SK-N-SH treated with all-trans-retinoic acid at 6 μM for 48 hours (cell line): Measurements from ENCODE around the gene ADCY9.
"Not testable (repeated sequence)": the region's sequence is repeated elsewhere in the genome, so short reads cannot be mapped to it uniquely, and the experiment has no call there.

Experiments used
- ARNTL ChIP-seq: fragments of 450-650 bp; formaldehyde crosslinking; IDR thresholded peaks from 2 replicates; pipeline ENCODE4 v1.5.0; 2020; ENCODE audit warnings: low read depth, mild to moderate bottlenecking, moderate library complexity, borderline replicate concordance
- ESRRG ChIP-seq: fragments of 250-450 bp; sonication (Bioruptor Pico); IDR thresholded peaks from 2 replicates; pipeline ENCODE4 v1.6.1; 2021; ENCODE audit warnings: mild to moderate bottlenecking
- GLIS3 ChIP-seq: fragments of 250-450 bp; sonication (Bioruptor Pico); IDR thresholded peaks from 2 replicates; pipeline ENCODE4 v1.5.0; 2020; ENCODE audit warnings: mild to moderate bottlenecking, moderate library complexity
- ISL1 ChIP-seq: fragments of 250-450 bp; sonication (Bioruptor Pico); IDR thresholded peaks from 2 replicates; pipeline ENCODE4 v2.1.2; 2022; ENCODE audit warnings: mild to moderate bottlenecking, moderate library complexity
- RARB ChIP-seq: fragments of 250-450 bp; sonication (Bioruptor Pico); IDR thresholded peaks from 2 replicates; pipeline ENCODE4 v1.8.0; 2021; ENCODE audit warnings: mild to moderate bottlenecking, moderate library complexity
- TOX ChIP-seq: fragments of 250-450 bp; sonication (Bioruptor Pico); IDR thresholded peaks from 2 replicates; pipeline ENCODE4 v1.8.0; 2021; ENCODE audit warnings: mild to moderate bottlenecking, moderate library complexity, borderline replicate concordance
- ZFP30 ChIP-seq: fragments of 450-650 bp; formaldehyde crosslinking; IDR thresholded peaks from 2 replicates; pipeline ENCODE4 v1.5.0; 2022; ENCODE audit warnings: mild to moderate bottlenecking, moderate library complexity
- ZNF565 ChIP-seq: fragments of 450-650 bp; formaldehyde crosslinking; conservative IDR thresholded peaks from 2 replicates; pipeline ENCODE4 v1.5.0; 2020; ENCODE audit warnings: low read depth, mild to moderate bottlenecking, moderate library complexity
- TF ChIP-seq, protein P1 (sequence below): fragments of 250-450 bp; sonication (Bioruptor Pico); IDR thresholded peaks from 2 replicates; pipeline ENCODE4 v1.5.1; 2021; ENCODE audit warnings: mild to moderate bottlenecking, moderate library complexity
- TF ChIP-seq, protein P2 (sequence below): fragments of 250-450 bp; sonication (Bioruptor Pico); IDR thresholded peaks from 2 replicates; pipeline ENCODE4 v1.8.0; 2020; ENCODE audit warnings: mild to moderate bottlenecking, moderate library complexity, borderline replicate concordance

GRCh38 chr16:4156503-4156902 is 40.3 kb upstream of the ADCY9 start:
- not testable (repeated sequence) for TF ChIP-seq TOX, ISL1, RARB, ZFP30, ESRRG, ZNF565, GLIS3, ARNTL (CRISPR knock-in tag)
- TF ChIP-seq, protein P1, sequence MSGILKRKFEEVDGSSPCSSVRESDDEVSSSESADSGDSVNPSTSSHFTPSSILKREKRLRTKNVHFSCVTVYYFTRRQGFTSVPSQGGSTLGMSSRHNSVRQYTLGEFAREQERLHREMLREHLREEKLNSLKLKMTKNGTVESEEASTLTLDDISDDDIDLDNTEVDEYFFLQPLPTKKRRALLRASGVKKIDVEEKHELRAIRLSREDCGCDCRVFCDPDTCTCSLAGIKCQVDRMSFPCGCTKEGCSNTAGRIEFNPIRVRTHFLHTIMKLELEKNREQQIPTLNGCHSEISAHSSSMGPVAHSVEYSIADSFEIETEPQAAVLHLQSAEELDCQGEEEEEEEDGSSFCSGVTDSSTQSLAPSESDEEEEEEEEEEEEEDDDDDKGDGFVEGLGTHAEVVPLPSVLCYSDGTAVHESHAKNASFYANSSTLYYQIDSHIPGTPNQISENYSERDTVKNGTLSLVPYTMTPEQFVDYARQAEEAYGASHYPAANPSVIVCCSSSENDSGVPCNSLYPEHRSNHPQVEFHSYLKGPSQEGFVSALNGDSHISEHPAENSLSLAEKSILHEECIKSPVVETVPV (CRISPR knock-in tag), result not testable (repeated sequence)
- TF ChIP-seq, protein P2, sequence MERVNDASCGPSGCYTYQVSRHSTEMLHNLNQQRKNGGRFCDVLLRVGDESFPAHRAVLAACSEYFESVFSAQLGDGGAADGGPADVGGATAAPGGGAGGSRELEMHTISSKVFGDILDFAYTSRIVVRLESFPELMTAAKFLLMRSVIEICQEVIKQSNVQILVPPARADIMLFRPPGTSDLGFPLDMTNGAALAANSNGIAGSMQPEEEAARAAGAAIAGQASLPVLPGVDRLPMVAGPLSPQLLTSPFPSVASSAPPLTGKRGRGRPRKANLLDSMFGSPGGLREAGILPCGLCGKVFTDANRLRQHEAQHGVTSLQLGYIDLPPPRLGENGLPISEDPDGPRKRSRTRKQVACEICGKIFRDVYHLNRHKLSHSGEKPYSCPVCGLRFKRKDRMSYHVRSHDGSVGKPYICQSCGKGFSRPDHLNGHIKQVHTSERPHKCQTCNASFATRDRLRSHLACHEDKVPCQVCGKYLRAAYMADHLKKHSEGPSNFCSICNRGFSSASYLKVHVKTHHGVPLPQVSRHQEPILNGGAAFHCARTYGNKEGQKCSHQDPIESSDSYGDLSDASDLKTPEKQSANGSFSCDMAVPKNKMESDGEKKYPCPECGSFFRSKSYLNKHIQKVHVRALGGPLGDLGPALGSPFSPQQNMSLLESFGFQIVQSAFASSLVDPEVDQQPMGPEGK, result not testable (repeated sequence)
